Pons (tissue), 1 donor: Measurements from ENCODE around the gene ASB8.

Source experiments
- DNase-seq: peaks from one replicate; pipeline ENCODE4 v3.0.0-alpha.2; 2016; ENCODE audit warnings: low spot score

Gene ASB8, protein sequence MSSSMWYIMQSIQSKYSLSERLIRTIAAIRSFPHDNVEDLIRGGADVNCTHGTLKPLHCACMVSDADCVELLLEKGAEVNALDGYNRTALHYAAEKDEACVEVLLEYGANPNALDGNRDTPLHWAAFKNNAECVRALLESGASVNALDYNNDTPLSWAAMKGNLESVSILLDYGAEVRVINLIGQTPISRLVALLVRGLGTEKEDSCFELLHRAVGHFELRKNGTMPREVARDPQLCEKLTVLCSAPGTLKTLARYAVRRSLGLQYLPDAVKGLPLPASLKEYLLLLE

DNA sequence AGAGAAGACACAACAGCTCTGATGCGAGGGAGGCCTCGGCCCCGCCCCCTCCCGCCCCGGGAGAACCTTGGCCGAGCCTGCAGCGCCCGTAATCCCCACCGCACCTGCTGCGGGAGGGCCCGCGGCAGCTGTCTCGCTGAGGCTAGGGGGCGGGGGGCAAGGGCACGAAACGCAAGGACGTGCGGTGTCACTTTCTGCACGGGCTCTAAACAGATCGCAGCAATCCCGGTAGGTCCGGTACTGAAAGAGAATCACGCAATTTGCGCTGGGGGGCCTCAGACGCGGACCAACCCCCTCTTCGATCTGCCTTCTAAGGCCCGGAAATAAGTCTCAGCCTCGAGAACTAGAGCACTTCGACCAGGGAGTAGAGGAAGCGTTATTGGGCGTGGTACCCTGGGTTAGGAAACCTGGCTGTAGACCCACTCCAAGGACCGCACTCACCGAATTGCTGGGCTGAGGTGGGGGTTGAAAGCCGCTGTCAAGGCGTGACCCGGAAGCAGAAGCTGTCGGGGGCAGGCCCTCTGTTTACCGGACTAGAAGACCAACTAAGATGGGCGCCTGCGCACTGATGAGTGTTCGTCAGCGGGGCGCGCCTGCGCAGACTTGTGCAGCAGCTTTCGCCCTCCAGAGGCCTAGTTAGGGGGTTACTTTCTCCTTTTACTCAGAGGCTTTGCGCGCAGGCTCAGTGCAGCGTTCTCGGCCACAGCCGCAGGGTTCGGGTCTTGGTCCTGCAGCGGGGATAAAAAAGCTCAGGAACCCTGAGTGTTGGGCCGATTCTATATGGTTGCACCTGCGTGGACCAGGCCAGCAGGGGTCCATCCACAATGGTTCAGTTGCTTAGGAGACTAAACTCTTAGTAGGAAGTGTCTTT lies at the start of gene ASB8:
TSS of gene ASB8 (minus strand) at position 498 of the 871 bp plus-strand sequence. CDS start 4,019 bp downstream, outside the sequence.
- peak; percentile 99 for DNase-seq

DNA sequence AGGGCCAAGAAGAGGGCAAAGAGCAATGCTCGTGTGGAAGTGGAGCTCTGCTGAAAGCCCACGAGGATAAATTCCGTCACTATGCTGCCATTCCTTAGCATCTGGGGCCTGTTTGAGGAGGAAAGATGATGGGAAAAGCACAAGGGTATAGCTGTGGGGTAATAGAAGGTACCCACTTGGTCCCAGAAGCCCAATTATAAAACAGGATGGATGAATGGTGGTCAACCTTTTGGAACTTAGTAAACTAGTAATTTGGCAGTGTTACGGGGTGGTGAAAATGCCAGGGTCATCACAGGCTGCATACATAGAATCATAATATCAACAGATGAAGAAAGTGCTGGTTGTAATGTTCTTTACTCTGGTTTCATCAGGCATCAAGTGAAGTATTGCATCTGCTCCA lies 45.9 kb upstream of the ASB8 start, which contains the start of gene OR10AD1:
TSS of gene OR10AD1 (minus strand) at position 101 of the 400 bp plus-strand sequence. CDS start at position 101, 0 bp downstream.
- no peak for DNase-seq

DNA sequence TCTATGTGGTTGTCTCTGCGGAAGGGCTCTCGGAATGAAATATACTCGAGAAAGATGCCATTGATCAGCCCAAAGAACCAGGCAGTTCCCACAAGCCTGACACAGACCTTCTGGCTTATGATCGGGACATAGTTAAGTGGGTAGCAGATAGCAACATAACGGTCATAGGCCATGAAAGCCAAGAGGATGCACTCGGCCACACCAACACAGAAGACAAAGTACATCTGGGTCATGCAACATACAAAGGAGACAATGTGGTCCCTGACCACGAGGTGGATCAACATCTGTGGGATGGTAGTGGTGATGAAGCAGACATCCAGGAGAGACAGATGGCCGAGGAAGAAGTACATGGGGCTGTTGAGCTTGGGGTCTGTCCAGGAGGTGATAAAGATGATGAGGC lies 45.5 kb upstream of the ASB8 start:
- DNase-seq: no peak

DNA sequence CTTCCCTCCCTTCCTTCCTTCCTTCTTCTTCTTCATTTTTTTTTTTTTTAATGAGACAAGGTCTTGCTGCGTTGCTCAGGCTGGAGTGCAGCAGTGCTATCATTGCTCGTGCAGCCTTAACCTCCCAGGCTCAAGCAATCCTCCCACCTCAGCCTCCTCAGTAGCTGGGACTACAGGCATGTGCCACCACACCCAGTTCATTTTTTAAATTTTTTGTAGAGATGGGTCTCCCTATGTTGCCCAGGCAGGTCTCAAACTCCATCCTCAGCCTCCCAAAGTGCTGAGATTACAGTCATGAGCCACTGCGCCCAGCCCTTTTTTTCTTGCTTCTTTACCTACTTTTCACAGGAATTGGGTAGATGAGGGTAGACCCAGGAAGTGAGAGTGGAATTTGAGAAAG lies 44.2 kb upstream of the ASB8 start:
- no peak for DNase-seq

DNA sequence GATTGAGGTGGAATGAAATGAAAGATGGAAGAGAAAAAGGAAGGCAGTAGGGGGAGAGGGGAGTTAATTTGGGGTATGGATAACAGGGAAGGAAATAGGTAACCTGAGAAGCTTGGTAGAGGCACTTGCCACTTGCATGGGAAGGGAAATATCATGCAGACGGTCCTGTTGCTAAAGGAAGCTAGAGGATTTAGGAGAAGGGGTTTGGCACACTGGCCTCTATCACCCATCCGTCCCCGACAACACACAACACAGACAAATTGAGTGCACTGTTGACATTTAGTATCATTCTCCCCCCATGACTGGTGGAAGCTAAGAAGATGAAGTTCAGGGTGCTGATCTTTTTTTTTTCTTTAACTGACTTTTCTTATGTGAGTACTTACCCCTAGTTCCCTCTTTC lies 43.8 kb upstream of the ASB8 start:
- no peak for DNase-seq

DNA sequence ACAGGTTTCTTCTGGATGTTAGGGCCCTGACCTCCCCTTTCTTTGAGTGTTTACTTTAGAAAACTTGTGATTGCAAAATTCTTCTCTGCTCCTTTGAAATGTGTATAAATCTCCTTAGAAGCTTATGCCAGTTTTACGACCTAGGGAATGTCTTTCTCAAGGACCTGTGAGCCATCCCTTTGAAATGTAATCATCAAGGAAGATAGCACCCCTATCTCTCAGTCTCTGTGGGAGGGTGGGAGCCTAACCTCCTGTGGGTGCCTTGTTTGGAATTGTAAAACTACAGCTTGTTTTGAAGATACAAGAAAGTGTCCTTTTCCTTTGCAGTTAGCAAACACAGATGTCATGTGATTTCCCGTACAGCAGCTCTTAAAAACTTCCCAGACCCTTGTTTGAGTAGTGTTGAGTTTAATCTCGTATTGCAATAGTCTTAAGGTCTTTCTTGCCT lies 42.5 kb upstream of the ASB8 start:
- no peak for DNase-seq

DNA sequence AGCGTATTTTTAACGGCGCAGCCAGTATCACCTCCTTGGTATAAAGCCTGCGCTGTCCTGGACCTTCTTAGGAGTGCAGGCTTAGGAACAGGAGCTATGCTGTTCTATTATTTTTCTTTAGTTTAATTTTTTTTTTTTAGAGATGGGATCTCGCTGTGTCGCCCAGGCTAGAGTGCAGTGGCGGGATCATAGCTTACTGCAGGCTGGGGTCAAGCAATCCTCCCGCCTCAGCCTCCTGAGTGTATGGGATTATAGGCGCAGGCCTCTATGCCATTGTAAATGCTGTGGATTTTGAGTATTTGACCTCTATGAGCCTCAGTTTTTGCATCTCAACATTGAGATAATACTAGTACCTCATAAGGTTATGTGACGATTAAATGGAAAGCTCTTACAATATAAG lies 41.7 kb upstream of the ASB8 start:
- no peak for DNase-seq

DNA sequence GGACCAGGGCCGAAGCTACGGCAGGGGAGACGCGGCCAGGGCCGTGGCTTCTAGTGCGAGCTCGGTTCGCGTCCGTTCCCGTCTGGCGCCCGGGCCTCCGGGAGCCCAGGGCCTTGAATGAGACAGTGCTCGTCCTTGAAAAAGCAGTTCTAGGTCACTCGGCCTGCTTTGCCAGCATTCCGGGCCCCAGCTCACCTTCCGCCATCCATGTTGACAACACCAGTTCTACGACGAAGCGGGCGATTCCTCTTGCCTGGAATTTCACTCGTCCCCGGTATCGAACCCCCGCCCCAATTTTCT lies 41.3 kb upstream of the ASB8 start:
- DNase-seq: no peak

DNA sequence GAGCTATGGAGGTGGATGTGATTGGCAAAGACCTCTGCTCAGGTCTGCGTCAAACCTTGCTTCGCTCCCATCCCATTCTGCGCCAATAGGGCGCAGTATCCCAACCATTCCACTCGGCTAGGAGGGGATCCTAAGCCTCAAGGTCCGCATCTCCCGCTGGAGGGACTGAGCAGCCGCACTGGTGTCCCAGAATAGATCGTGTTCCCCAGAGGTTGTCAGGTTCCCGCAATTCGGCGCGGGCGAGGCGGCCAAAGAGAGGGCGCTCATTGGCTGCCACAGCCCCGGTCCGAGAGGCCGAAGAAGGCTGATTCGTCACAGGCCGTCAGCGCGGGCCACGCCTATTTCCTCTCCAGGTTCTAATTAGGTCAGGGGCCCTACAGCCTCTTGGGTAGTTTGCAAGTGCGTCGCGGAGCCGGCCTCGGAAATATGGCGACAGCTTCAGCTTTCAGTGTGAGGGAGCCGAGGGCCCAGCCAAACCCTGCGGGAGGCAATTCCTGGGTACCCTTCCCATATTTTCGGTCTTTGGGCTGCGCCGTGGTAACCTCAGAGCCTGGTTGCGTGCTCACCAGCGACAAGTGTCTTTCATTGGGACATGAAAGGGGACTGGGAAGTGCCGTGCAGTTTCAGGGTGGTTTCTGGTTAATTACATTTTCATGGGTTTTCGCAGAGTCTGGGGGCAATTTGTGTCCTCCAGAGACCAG lies 40.8 kb upstream of the ASB8 start:
- peak; percentile 92 for DNase-seq

DNA sequence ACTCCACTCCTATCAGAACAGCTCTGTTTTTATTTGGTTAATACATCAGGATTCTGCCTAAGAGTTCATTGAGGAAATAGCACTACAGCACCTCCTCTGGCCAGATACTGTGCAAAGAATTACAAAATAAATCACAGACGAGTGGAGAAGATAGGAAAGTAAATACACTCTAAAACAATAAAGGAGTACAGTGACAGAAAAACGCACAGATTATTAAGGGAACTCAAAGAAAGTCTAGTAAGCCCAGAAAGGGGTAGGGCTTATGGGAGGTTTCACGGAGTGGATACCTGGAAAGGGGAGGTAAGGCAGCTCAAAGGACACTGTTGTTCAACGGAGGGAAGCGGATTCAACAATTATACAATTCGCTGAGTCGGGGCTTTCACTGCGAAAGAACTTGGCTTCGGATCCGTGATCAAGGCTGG lies 40.2 kb upstream of the ASB8 start:
- peak; percentile 77 for DNase-seq

DNA sequence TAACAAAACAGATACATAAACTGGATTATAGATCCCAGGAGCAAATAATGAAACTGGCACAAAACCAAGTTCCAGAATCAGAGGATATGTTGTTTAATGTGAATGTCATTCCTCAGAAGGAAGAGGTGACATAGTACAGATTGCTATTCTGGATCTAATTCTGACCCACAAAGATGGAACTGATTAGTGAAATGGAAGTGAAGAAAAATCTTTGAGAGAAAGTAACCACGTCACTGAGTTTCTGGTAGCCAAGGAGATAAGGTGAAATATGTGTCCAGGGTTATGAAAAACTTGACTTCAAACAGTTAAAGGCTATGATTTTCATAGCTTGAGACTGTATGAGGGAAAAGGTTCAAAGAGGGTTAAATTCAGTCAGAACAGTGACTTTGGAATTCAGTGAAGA lies 37.5 kb upstream of the ASB8 start:
- DNase-seq: no peak

DNA sequence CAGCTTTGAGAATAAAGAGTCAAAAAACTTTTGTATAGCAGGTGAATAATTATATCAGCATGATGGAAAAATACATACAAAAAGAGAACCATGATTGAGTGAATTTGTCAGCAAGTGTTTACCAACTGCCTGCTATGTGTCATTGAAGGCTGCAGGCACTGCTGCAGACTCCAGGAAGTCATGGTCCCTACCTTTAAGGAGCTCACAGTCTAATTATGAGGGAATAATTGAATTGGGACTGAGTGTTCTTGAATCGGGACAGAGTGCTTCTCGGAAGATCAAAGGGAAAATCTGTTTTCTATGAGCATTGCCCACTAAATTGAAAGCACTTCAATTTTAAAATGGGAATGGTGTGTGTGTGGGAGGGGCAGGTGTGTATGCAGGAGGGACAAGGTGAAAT lies 36.3 kb upstream of the ASB8 start:
- no peak for DNase-seq

DNA sequence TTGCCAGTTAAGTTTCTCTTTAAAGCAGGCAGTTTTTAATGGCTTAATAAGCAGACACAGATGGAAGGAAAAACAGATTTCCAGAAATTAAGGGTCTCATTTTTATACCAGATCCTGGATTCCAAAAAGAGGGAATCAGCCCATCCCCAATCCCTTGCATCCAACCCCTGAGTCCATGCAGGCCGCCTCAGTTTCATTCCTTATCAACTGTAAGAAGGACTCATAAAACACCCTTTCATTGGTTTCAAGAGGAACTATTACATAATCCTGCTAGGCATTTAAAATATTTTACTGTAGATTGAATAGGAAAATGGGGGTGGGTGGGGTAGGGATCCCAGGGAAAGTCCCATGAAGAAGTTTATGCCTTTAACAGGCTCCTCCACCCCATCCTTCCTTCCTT lies 35.5 kb upstream of the ASB8 start:
- DNase-seq: no peak

DNA sequence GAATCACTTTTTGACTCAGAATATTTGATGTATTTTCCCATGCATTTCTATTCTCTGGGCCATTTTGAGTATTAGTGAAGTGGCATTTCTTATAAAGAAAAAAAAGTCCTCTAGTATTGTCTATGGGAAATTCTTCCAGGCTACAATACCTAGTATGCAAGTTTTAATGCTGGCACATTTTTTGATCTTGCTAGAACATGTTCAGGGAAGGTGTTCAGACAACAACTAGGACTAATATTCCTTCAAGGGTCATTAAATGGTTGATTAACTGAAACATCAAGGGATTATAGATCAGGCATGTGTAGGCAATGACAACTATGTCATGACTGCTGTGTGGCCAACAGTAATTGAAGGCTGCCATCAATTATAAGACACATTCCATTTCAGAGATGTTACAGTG lies 33.8 kb upstream of the ASB8 start:
- no peak for DNase-seq

DNA sequence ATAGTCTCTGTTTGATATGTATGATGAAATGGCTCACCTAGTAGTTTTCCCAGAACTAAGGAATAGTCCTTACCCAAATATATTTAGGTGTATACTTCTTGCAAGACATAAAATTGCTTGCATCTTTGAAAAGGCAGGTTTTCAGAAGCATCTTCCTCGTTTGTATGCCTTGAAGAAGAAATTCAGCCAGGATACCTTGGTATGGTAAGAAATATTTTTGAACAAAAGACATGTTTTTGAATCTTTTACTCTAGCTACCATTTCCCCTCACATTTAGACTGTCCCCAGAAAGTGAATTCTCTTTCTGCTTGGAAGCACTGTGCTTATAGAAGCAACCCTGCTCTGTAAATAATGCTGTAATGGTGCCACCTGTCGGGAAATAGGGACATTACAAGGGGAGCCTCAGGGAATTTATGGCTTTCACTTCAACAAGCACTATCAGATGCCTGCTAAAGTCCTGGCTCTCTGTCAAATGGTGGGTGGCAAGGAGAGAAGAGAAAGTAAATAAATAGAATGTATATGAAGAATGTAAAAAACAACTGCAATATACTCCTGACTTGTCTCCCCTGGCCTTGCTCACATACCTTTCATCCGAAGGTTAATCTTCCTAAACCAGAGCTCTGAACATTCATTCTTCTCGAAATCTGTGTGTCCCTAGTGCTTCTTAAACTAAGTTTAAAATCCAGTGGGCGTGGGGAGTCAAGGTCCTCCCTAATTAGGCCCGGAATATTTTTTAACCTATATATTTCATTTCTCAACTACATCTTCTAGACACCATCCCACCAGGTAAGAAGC lies 32.2 kb upstream of the ASB8 start:
- peak; percentile 89 for DNase-seq

DNA sequence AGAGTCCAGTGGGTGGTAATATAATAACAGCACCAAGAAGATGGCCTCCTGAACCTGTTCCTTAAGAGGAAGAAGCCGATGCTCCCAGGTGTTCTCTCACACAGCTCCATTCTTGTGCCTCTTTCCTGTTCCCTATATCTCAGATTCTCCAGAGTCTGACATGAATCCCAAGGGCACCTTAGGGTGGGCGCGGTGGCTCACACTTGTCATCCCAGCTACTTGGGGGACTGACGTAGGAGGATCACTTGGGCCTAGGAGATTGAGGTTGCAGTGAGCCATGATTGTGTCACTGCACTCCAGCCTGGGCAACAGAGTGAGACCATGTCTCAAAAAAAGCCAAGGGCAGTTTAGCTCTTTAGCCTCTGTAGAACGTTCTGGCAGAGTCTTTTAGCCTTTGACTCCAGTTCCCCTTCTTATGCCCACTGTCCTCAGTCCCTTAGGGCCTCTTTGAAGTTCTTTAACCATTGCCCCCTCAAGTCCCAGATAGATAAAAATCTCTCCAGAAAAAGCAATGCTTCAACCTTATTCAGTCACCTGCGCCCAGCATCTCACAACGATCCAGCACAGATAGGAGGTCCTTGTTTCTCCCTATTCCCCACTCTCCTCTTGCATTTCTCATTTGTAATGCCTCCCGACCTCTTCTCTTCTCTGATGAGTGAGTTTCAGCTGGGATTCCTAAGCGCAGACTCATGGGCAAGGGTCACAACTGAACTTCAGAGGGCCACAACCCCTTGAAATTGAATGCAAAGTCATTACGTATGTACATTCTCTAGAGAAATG lies 30.8 kb upstream of the ASB8 start:
- DNase-seq: no peak

DNA sequence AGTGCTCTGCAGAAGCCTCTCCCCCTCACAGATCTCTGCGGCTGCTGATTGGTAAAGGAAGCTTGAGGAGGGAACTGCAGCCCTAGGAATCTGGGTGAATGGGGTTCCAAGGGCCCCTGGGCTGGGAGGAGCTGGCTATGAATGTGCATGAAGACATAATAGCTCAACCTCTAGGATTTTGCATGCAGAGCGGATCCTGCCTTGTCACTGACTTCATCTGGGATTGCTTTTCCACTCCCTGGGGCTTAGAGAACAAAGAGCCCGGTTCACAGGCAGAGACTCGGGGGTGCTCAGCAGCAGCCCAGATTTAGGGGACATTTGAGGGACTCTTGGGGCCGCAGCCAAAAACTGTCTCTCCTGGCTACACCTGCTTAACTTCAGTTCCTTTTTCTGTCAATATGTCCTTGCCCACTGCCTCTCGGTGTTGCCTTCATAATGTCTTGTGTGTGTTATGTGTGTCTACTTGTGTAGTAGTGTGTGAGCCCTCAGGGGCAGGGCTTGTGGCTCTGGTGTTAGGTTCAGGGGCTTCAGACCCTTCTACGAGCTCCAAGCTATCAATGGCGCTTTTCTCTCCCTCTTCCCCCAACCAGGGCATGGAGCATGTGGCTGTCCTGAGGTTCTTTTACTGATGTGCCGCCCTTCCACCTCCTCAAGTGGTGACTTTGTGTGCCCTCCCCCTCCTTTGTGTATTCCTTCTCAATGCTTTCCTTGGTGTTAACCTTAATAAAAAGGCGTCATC lies 28.0 kb upstream of the ASB8 start:
- DNase-seq: no peak

DNA sequence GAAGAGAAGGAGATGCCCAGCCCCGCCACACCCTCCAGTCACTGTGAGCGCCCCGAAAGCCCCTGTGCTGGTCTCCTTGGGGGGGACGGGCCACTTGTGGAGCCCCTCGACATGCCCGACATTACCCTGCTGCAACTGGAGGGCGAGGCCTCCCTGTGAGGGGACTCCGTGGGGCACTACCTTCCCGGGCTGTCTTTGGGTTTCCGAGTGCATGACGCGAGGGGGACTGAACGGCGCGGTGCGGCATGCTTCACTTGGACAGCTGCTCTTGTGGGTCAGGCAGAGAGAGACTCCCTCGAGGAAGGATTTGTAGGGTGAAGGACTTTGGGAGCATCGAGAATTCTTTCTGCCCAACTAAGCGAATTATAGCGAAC lies 27.2 kb upstream of the ASB8 start:
- no peak for DNase-seq

DNA sequence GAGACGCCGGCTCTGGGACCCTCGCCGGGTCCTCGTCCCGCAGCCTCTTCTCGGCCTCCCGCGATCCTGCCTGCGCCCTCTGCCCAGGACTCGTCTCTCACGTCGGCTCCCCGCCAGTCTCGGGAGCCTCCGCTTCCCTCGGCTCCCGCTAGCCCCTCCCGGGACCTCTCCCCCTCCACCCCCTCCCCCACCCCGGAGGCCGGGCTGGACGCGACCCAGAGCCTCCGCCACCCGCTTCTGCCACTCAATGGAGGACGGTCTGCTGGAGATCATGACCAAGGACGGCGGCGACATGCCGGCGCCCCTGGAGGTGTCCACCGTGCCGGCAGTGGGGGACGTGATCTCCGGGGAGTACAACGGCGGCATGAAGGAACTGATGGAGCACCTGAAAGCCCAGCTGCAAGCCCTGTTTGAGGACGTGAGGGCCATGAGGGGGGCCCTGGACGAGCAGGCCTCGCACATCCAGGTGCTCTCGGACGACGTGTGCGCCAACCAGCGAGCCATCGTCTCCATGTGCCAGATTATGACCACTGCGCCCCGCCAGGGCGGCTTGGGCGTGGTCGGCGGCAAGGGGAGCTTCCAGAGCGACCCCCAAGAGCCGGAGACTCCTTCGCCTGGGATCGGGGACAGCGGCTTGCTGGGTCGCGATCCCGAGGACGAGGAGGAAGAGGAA lies 26.7 kb upstream of the ASB8 start:
- no peak for DNase-seq
